ENCODE measurements around the gene C4orf36.
"Not testable (repeated sequence)": the region's sequence is repeated elsewhere in the genome, so short reads cannot be mapped to it uniquely, and the experiment has no call there.

C4orf36 gene

DNA sequence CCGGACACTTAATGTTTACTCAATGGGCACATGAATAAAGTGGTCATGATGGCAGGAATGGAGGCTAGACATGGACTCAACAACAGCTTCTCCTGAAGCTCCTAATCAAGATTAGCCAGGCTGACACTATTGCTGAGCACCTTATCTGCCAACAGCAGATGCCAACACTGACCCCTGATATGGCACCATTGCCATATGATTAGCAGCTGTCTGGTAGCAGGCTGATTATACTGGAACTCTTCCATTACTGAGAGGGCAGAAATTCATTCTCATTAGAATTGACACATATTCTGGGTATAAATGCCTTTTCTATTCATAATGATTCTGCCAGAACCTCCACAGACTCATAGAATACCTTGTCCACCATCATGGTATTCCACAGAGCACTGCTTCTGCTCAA lies 24.2 kb upstream of the C4orf36 start:
- DNase-seq: no peak

DNA sequence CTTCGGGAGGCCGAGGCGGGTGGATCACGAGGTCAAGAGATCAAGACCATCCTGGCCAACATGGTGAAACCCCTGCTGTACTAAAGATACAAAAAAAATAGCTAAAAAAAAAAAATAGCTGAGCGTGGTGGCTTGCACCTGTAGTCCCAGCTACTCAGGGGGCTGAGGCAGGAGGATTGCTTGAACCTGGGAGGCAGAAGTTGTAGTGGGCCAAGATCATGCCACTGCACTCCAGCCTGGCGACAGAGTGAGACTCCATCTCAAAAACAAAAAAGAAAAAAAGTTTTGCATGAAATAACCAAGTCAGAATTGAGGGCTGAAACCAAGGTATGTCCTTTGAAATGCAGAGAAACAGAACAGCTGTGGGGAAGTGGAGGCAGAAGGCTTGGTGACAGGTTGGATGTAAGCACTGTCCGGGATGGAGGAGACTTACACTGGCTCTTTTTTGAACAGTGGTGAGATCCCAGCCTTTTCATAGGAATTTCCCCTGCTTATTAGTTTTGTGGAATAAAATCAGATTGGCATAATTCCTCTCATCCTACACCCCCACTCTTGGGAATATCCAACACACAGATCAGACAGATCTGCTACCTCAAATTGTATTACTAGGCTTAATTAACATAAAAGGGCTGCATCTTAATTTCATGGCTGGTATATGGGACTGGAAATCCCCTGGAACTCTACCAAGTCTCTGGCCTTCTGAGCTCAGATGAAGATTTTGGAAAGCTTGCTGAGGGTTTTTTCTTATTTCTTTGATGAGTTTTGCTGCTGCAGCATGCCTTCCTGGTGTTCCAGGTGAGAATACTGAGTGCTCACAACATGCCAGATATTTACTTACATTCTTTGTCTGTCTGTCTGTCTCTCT lies 18.8 kb upstream of the C4orf36 start:
- DNase-seq: no peak

DNA sequence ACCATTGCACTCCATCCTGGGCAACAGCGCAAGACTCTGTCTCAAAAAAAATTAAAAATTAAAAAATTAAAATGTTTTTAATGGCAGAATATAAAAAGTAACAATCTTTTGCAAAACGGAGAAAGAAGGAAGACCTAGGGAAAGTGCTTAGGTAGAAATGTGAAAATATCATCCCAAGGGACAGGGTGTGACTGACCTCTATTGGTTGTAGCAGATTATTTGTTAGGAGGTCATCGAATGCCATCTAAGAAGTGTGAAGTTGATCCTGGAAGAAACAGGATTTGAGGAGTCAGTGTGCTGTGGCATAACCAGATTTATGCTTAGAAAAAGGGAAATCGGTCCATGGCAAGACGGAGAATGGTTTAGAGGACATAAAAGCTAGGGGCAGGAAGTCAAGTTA lies 18.1 kb upstream of the C4orf36 start:
- DNase-seq: no peak

DNA sequence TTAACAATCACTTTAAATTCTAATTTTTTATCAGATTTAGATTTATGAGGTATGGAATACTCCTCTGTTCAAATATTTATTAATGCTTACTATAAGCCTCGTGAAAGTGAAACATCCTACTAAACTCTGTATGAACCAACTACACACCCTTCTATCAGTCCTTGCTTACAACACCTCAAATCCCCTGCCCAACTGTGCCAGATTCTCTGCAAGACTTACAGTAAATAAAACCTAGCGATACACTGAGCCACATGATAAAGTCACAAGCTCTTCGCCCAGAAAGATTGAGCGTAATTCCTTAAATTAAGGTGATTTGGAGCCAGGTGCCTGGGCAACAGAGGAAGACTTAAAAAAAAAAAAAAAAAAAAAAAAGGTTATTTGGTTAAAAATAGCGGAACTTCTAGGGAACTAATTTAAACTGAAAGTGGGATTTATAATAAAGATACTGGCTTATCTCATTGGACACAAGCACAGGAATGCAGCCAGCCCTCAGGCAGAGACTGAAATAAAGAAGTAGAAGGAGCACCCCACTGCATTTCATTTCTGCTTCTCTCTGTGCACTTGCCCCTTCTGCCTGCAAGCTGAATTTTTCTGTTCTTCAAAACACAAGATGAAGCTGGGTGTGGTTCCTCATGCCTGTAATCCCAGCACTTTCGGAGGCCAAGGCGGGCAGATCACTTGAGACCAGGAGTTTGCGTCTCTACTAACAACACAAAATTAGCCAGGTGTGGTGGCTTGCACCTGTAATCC lies 17.5 kb upstream of the C4orf36 start:
- DNase-seq: no peak

DNA sequence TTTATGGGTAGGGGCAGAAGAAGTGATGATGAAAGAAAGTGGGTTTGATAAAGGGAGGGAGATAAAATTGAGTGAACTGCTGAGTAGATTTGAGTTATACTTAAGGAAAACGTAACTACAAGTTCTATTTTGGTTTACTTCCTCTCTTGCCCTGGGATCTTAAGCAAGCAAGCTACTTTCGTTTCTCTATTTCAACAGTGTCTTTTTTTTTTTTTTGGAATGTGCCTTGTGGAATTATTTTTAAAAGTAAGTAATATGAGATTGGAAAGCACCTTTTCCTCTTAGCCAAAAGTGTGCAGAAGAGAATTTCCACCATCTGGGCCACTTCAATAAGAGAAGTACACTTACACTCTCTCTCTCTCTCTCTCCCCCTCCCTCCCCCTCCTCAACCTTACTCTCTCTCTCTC lies 16.0 kb upstream of the C4orf36 start:
- DNase-seq: peak; percentile 49 to 72

DNA sequence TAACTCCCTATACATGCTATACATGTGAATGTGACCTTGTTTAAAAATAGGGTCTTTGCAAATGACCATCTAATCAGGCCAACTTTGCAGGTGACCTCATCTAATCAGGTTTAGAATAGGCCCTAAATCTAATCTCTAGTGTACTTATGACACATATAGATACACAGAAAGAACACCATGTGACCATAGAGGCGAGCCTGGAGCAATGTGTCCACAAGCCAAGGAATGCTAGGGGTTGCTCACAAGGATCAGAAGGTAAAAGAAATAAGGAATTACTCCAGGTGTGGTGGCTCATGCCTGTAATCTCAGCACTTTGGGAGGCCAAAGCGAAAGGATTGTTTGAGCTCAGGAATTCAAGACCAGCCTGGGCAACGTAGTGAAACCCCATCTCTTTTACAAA lies 9.6 kb upstream of the C4orf36 start:
- DNase-seq: no peak

DNA sequence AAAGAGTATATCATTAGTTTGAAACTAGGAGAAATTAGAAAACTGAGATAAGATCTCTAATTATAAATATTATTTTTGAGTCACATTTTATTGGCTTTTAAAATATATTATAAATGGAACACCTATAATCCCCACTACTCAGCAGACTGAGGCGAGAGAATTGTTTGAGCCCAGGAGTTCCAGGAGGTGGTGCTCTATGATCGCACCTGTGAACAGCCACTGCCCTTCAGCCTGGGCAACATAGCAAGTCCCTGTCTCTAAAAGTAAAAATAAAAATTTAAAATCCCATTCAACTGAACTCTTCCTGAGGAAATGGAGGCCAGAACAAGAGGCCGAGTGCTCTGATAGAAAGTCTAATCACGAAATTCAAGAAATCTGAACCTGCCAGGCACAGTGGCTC lies 6.3 kb upstream of the C4orf36 start:
- DNase-seq: peak in 1 of 2 experiments; percentile 5

DNA sequence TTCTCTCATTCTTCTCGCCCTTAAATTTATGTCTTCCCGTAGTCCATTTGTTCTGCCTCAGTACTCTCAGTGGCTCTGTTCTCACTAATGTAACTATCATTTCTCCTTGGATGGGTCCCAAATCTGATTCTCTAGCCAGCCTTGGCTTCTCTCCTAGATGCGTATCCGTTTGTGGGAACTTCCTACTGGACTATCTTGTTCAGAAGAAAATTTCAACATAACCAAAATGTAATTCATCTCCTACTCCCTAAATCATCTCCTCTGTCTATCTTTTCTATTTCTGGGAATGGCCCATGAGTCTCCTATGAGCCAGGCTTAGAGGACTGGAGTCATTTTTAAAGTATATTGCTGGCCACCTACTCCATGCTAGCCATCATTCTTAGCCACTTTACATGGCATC lies 4.4 kb upstream of the C4orf36 start:
- DNase-seq: no peak

DNA sequence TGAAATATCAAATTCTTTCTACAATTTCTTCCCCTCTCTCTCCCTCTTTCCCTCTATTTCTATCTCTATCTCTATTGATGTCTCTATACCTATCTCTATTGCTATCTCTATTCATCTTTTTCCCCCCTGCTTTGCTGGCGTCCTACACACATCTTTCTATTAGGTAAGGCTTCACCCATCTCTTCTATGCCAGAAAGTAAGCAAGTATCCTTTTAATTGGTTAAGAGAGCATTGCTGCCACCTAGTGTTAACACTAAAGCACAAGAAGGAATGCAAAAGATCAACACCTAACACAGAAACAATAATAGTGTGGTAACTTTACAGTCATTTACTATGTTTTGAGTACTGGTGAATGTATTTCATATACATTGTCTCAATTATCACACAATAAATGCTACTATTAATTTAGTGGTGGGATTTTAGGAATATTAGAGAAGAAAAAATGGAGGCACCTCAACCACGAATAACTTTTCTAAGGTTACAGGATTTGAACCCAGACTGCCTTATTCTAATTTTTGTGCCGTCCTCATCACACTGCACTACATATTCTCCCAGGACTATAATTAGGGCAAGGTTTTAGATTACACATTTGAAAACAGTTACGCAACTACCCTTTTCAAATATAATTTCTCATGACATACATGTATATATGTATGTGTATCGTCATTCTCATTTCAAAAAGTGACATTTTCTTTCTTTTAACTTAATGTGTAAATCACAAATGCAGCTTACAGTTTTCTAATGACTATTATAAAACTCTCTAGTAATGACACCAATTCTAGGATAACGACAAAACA lies 3.7 kb upstream of the C4orf36 start:
- peak; percentile 18 to 54 for DNase-seq

DNA sequence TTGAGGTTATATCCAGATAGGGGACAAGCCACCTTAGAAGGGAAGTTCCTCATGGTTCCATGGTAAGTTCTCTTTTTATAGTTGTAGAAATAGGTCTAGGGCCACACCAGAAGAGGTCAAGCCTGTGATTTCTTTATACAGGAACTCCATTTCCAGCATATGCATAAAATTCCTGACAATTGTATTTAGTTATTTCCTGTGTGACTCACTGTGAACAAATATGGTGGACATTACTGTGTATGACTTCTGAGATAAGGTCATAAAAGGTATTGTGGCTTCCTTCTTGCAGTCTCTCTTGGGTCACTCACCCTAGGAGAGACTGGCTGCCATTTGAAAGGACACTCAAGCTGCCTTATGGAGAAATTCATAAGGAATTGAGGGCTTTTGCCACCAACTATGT lies 2.2 kb upstream of the C4orf36 start:
- DNase-seq: no peak

DNA sequence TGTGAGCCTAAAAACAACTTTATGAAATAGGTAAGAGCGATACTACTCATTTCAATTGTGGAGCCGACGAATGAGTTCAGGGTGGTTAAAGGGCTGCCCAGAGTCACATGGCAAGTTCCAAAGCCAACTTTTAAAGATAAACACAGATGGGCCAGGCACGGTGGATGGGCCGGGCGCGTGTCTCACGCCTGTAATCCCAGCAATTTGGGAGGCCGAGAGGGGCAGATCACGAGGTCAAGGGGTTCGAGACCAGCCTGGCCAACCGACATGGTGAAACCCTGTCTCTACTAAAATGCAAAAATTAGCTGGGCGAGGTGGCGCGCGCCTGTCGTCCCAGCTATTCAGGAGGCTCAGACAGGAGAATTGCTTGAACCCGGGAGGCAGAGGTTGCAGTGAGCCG lies 914 bp upstream of the C4orf36 start:
- DNase-seq: no peak

DNA sequence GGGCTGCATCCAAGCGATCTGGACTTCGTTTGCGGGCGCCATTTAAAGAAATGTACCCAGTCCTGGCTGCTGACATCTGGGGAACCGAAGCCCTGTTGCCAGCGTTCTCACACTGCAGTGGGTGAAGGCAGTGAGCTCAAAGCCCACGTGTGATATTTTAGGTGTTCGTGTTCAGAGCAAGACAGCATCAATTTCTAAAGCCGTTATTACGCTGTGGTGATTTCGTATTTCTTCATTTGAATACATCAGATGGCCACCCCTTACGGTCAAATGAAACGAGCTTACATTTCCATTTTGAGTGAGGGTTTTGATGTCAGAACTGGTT lies 376 bp upstream of the C4orf36 start:
- DNase-seq: peak in 1 of 2 experiments; percentile 27

DNA sequence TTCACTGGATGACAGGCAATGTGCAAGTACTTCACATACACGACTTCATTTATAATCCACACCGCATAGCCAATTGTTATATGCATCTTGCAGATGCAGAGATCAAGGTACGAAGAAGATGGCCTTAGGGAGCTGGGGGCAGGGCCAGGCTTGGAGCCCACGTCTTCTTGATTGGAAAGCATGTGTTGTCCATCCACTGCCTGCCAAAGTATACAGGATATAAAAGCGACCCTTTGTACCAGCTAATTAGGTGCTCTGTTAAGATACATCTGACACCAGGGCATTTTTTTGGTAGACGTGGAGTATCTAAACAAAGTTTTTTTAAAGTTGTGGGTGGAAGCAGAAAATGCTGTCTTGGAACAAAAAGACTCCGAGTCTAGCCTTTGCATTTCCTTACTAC lies 1.4 kb downstream of the C4orf36 start:
- DNase-seq: no peak

DNA sequence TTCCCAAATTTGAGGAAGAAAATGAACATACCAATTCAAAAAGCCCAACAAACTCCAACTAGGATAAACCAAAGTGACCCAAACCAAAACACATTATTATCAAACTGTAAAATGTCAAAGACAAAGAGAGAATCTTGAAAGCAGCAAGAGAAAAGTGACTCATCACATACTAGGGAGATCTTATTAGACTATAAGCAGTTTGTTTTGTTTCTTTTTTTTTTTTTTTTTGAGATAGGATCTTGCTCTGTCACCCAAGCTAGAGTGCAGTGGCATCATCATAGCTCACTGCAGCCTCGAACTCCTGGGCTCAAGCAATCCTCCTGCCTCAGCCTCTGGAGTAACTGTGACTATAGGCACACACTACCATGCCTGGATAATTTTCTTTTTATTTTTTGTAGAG lies 12.6 kb downstream of the C4orf36 start:
- no peak for DNase-seq

DNA sequence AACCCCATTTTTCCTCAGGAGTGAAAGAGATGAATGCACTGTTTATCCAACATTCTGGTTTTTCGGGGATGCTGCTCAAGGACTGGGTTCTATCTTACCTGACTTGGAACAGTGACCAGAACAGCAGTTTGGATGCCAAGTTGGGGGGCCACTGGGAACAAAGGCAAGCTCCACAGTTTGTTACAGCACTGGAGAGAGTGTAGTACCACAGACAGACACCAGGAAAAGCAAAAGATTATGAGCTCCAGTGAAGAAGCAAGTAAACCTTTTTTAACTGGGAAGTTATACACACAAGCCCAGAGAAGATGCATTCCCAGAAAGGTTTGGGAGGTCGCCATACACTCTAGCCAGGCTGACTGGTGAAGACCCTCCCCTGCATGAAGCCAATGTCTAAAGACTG lies 13.6 kb downstream of the C4orf36 start:
- no peak for DNase-seq

DNA sequence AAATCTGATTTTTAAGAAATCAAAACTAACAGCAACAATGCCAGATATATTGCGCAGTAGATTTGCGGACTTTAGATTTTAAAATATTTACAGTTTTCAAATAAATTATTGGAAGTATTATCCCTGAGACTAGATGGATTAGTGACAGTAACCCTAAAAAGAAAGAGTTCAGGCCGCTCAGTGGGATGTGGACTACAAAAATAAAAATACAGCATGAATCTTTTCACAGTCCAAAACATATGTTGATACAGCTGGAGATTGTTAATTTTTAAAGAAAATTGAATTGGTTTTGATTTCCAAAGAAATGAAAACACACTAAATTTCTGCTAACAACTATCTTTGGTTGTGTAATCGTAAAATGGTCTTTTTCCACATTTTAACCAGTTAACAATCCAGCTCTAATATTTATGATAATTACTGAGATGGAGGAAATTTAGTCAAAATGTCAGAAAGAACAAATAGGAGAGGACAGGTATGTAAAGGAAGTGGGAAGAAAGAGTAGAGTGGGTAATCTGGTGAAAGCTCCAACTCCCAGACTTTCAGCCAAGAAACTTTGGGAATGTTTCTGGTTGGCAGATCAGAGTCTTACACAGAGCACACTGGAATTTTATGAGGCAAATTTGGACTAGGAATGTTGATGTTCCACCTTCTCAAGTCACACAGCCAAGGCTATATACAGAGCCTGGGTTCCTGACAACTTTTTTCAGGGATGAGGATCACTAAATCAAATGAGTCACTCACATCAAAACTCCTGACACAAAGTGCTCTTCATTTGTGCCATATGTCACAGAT lies 15.1 kb downstream of the C4orf36 start:
- DNase-seq: no peak

DNA sequence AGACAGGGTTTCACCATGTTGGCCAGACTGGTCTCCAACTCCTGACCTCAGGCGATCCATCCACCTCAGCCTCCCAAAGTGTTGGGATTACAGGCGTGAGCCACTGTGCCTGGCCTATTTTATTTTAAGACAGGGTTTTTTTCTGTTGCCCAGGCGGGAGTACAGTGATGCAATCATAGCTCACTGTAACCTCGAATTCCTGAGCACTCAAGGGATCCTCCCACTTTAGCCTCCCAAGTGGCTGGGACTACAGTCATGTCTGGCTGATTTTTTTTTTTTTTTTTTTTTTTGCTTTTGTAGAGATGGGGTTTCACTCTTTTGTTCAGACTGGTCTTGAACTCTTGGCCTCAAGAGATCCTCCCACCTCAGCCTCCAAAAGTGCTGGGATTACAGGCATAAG lies 16.8 kb downstream of the C4orf36 start:
- DNase-seq: not testable (repeated sequence)

DNA sequence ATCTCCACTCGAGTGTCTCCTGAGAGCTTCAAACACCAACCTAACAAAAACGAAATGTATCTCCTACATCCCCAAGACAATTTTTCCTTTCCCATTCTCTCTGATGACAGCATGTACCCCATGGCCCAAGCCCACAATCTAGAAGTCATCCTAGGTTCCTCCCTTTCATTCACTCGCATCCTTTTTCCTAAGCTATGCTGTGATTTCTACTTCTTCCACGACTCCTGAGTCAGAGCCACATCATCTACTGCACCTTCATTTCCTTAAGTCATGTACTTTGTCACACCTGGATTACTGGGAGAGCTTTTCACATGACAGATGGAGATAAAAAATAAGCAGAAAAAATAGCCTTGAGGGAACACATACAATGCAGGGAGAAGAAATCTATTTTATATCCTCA lies 20.1 kb downstream of the C4orf36 start:
- no peak for DNase-seq

DNA sequence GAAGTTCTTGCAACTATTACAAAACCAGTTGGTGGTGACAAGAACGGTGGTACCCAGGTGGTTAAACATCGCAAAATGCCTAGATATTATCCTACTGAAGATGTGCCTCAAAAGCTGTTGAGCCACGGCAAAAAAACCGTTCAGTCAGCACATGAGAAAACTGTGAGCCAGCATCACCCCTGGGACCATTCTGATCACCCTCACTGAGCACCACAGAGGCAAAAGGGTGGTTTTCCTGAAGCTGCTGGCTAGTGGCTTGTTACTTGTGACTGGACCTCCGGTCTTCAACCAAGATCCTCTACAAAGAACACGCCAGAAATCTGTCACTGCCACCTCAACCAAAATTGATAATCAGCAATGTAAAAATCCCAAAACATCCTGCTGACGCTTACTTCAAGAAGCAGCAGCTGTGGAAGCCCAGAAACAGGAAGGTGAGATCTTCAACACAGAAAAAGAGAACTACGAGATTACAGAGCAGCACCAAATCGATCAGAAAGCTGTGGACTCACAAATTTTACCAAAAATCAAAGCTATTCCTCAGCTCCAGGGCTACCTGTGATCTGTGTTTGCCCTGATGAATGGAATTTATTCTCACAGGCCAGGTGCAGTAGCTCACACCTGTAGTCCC lies 21.7 kb downstream of the C4orf36 start:
- DNase-seq: no peak

DNA sequence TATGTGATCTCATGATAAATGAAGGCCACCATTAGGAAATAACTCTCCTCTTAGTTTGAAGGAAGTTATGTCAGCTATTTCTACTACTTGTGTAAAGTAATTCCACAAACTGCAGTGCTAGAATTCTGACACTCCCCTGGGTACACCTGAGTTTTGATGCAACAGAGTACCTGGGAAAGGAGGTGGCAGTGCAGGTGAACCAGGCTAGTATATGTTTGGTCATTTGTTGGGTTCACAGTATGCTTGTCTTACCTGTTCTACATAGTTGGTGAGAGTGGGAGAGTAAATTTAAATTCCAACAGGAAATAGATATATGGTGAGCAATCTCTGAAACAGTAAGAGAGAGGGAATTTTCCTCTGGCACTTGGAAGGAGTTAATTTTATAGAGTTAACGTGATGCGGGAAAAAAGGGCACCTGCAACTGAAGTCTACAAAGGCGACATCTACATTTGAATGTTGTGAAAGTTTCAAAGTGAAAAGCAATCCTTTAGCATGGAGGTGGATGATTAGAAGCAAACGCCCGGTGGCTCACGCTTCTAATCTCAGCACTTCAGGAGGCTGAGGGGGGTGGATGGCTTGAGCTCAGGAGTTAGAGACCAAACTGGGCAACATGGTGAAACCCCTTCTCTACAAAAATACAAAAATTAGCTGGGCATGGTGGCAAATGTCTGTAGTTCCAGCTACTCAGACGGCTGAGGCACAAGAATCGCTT lies 34.7 kb downstream of the C4orf36 start:
- no peak for DNase-seq

DNA sequence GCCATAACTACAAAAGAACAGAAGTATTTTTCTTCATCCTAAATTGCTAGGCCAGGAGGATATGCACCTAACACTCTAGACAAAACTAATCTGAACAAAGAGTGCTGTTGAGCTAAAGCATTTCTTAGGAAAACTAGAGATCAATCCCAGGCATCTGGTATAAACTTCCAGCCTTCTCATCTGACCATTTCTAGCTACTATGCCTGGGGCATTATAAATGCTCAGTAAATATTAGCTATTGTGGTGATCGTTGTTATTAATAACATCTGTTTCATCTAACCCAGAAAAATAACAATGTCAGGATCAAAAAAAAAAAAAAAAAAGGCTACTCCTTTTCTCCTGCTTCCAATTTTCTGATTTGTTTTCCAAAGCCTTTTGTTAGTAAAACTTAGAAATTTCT lies 35.3 kb downstream of the C4orf36 start:
- no peak for DNase-seq

DNA sequence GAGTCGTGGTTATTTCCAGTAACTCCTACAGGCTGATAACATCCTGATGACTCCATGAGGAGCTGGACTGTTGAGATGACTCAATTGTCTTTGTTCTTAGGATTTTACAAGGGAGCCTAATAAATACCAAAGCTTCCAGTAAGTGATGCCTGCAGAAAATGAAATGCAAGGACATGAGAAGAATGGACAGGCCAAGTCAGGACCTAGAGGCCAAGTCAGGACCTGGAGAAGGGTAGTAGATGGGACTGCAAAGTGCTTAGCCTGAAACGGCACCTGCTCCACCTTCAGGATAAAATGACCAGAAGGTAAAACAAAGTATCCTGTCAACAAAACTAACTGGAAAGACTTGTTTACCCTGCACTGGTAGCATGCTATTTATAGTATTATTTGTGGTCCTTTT lies 36.6 kb downstream of the C4orf36 start:
- DNase-seq: no peak

All from NCI-H524 (cell line).